Measurements from ENCODE around the gene ABTB2.
"Not testable (repeated sequence)": the region's sequence is repeated elsewhere in the genome, so short reads cannot be mapped to it uniquely, and the experiment has no call there.

The ABTB2 gene

DNA sequence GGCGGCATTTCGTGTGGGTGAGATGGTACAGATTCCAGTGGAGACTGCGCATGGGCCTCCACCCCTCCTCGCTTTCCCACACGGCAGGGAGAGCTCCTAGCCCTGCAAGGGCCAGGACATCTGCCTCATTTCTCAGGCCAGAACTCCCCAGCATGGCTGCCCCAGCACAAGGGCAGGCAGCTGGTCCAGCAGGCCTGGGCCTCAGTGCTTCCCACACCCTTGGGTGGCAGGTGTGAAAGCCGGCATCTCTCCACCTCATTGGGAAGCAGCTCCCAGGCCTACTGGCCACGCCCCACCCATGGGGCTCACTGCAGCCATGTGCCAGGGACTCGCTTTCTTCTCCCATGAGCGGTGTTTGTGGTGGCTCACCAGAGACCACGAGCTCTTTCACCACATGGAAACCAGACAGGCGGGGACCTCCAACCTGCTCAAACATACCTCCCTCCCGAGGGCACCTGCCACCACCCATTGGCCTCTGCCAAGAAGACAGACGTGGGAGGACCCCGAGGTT, 173.2 kb downstream of the ABTB2 start:
- DNase-seq: no peak

DNA sequence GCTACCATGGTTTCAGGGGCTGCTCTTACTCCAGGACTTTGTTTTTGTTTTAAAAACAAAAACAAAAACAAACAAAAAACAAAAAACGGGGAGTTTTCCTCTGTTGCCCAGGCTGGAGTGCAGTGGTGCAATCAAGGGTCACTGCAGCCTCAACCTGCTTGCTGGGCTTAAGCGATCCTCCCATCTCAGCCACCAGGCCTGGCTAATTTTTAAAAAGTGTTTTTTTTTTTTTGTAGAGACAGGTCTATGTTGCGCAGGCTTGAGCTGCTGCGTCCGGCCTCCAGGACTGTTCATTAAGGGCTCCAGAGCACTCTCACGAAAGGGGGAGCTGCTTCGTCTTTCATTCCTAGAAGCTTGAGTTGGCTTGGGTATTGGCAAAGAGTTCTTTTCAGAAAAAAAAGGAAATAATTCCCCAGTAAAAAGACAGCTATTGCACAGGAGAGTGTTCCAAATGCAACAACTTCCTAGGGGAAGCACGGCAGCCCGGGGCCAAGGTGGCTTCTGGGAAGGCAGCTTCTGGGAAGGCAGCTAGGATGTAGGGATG, 173.9 kb downstream of the ABTB2 start:
- DNase-seq: no peak

DNA sequence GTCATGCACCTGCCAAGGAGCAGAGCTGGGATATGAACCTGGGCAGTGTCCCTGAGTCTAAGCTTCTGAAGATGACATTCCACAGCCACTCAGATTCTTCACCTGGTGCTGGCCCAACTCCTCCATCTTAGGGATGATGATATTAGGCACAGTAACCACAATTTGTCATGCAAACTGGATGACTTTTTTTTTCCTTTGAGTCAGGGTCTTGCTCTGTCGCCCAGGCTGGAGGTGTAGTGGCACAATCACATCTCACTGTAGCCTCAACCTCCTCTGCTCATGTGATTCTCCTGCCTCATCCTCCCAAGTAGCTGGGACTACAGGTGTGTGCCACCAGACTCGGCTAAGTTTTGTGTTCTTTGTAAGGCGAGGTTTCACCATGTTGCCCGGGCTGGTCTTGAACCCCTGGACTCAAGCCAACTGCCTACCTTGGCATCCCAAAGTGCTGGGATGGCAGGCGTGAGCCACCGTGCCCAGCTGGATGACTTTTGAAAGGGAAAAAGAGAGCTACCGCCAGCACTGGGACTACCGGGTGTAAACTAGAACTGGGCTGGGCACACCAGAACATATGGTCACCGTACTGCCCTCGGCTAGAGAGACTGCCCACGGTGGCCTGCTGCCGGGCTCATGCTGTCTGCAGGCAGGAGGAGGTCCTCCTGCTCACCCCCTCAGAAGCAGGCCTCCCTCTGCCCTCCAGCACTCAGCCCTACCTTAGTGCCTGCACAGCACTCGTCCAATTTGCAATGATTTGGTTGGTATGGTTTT, 174.7 kb downstream of the ABTB2 start:
- no peak for DNase-seq

GRCh38 chr11:34182425-34182824, 175.4 kb downstream of the ABTB2 start:
- DNase-seq: no peak

GRCh38 chr11:34181856-34182405, 175.9 kb downstream of the ABTB2 start:
- no peak for DNase-seq

DNA sequence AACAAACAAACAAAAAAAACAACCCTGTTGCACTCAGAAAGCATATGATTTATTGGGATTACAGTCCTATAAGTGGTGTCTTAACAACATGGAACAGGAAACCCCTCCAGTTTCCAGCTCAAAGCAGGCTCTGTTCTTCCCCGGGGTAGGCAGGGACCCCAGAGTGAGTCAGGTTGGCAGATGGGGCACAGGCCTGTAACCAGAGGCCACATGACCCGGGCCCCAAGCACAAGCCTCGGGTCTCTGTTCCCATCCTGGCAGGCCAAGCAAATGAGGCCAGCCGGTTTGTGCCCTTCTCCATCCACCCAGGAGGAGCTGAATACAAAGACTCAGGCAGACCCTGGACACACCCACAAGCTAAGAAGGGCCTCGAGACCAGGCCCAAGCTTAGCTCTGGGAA, 176.6 kb downstream of the ABTB2 start:
- no peak for DNase-seq

DNA sequence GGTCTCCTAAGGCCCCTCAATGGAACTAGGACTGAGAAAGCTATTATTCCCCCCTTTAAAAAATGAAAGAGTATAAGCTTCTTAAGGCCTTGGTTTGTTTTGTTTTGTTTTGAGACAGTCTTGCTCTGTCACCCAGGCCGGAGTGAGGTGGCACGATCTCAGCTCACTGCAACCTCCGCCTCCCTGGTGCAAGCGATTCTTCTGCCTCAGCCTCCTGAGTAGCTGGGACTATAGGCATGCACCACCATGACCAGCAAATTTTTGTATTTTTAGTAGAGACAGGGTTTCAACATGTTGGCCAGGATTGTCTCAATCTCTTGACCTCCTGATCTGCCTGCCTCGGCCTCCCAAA, 177.0 kb downstream of the ABTB2 start:
- DNase-seq: not testable (repeated sequence)

DNA sequence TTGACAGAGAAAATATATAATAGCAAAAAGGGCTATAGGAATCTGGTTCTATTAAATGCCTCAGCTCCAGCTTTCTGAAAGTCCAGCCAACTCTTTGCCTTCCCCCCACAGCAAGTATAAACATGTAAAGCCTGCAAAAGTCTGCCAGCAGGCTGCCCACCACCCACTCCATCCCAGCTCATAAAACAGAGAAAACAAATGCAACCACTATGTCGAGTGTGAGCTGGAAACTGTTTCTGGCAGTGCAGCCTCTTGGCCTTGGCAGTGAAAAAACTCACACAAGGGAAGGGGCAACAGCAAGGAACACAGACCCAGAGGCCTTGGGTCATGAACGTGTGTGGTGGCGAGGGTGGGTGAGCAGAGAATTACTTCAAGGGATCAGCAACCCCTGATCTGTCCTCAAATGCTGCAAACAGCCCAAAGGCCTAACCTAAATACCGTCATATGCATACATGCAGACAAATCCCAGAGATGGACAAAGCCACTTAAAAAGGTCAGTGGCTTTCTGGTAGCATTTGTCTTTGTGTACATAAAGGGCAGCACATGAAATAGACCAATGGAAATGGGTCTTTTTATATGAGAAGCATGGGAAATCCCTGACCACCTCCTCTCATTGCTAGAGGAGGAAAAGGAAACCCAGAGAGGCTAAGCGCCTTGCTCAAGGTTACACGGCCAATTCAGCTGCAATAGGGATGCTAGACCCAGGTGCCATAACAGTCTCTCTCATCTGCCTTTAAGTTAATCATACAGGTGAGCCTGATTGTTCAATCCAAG, 177.6 kb downstream of the ABTB2 start:
- DNase-seq: no peak

DNA sequence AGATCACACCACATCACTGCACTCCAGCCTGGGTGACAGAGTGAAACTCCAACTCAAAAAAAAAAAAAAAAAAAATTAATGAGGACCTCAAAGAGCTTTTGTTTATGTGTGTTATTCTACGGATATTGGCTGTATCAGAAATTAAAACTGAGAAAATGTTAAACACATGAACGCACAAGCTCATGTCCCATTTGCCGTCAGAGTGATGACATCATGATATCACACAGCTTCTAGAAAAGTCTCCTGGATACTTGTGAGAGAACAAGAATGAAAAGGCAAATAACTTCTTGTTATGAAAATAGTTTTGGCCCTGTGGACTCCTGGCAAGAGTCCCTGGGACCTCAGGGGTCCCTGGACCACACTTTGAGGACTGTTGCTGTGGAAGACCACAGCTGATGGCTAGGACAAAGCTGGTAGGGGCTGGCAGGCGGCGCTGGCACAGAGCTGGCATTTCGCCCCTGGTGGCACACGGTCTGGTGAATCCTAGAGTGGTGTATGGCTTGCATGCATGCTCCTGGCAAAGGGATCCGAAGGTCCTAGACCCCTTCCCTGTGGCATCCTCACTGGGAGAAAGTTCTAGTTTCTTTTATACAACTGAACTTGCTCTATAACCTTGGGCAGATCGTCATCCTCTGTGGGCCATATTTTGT, 178.7 kb downstream of the ABTB2 start:
- DNase-seq: no peak

GRCh38 chr11:34178209-34178821, 179.5 kb downstream of the ABTB2 start:
- DNase-seq: no peak

DNA sequence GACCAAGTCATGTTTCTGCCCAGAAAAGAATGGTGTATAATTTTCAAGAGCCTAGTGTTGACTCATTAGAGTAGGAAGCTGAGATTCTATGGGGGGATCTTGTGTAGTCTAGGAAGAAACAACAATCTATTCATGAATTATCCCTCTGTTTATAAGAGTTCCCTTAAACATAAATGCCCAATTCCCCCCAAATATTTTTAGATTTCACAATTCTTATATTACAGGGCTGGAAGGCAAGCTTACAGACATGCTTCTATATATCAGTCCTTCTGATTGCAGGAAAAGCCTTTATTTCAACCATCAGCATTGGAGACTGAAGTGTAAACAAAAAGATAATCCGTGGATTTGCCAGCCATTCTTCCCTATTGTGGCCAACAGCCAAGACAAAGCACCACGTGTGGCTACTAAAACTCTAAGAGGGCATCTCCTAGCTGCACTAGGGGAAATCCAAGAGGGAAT, 181.0 kb downstream of the ABTB2 start:
- DNase-seq: no peak

DNA sequence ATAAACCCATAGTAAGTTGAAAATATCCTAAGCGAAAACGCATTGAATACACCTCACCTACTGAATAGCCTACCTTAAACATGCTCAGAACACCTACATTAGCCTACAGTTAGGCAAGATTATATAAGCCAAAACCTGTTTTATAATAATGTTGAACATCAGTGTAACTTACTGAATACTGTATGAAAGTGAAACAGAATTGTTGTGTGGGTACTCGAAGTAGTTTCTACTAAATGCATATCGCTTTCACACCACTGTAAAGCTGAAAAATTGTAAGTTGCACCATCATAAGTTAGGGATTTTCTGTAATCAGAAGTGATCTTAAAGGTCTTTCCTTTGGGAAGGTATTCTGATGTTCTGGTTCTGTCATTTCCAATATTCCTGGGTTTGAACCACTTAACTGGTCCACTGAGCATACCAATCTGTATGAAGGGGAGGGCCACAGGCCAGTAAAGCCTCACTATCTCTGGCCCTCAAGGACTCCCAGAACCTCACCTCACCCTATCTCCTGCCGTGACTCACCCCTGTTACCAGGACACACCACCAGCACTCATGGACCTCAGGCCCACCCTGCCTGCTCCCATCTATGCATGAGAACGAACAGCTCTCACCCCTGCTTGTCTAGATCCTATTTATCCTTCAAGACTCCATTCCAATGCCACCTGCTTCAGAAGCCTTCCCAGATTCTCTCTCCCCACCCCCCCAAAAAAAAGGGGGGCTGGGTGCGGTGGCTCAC, 182.4 kb downstream of the ABTB2 start:
- no peak for DNase-seq

GRCh38 chr11:34174412-34175041, 183.3 kb downstream of the ABTB2 start:
- DNase-seq: peak; percentile 64

DNA sequence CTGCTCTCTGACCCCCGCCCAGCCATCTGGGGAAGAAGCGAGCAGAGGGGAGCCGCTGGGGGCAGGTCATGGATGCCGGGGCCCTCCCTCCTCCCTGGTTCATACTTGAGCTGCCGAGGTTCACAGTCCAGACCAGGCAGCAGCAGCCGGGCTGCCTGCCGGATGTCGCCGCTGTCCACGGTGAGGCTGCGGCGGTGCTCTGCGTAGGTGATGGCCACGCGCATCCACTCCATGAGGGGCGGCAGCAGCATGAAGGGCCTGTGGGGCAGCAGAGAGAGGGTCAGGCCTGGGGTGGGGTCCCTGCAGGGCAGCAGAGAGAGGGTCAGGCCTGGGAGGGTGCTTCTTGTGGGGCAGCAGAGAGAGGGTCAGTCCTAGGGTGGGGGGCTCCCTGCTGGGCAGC, 184.8 kb downstream of the ABTB2 start:
- DNase-seq: no peak

- DNase-seq: no peak
Measured at GRCh38 chr11:34169686-34170085, 188.1 kb downstream of the ABTB2 start.

GRCh38 chr11:34168642-34169420, 189.0 kb downstream of the ABTB2 start:
- DNase-seq: no peak

DNA sequence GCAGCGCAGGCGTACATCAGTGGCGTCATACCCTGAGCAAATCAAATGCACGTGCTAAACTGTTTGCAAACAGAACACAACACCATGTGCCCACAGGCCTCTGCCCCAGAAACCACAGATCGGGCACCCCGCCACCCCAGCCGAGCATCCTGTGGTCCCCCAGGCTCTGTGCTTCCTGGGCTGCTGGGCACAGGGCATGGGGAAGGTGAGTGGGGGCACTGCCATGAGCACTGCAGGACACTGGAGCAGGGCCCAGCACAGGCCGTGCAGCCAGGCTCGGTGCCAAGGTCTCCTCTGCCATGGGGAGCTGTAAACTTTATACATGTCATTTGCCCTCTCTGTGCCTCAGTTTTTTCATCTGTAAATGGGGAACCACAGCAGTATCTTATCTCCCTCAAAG, 189.8 kb downstream of the ABTB2 start:
- DNase-seq: no peak

DNA sequence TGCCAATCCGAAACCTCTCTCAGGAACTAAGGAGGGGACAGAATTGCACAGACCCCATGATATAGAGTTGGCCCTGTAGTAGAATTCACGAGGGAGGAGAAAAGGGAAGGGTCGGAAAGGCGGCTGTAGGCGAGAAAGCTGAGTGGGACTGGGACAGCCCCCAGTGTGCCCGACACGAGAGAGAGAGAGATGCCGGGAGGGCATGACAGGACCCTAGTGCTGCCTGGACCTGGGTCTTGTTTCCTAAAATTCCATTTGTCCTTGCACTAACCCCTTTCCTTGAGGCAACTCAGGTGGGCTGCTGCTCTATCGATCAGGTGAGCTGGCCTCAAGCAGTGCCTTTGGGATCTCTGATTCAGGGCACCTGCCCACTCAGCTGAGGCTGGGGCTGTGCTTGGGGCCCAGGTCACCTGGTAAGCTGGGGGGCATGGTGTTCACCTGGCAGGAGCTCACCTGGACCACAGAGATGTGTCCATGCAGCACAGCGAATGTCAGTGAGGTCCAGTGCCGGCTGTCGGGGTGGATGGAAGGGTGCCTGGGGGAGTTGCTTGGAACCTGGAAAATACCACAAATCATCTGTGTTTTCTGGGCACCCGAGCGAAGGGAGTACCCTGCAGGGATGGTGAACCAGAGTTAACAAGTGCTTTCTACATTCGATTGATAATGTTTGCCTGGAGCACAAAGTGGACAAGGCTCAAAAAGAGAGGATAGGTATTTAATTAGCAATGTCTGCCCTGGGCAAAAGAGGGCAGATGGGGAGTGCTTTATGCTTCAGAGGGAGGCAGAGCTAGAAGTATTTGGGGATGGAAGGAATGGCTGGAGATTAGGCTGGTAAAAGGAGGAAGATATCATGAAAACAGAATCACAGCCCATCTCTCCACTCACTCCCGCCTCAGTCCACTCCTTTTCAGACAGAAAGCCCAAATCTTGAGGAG, 190.7 kb downstream of the ABTB2 start:
- no peak for DNase-seq

Measured in fibroblast of skin of back (primary cell).